MM.1S (cell line): ENCODE results near the gene SORCS2.

ENCODE experiments used
- DNase-seq: peaks from one replicate; pipeline ENCODE4 v3.0.0-alpha.2; 2015
- H2AFZ ChIP-seq: fragments of 300-600 bp; sonication (generic); 2 replicates; pipeline ENCODE4 v1.6.0; 2016; ENCODE audit warnings: antibody characterized with exemption, low read length
- H3F3A ChIP-seq: fragments of 300-600 bp; sonication (generic); 2 replicates; pipeline ENCODE4 v1.6.1; 2016; ENCODE audit warnings: mild to moderate bottlenecking, antibody characterized with exemption, low read length, moderate library complexity, mixed read lengths; ENCODE audit not compliant: insufficient read depth
- H3K27ac ChIP-seq: fragments of 300-600 bp; sonication (generic); 2 replicates; pipeline ENCODE4 v1.5.1; 2016; ENCODE audit warnings: mild to moderate bottlenecking, low read length
- H3K27me3 ChIP-seq: fragments of 300-600 bp; sonication (generic); replicated peaks from 2 replicates; pipeline ENCODE4 v1.6.0; 2016; ENCODE audit warnings: low read length; ENCODE audit not compliant: insufficient read depth
- H3K36me3 ChIP-seq: fragments of 300-600 bp; sonication (generic); replicated peaks from 2 replicates; pipeline ENCODE4 v1.6.1; 2016; ENCODE audit warnings: mild to moderate bottlenecking, low read length, mixed read lengths; ENCODE audit not compliant: insufficient read depth
- H3K4me1 ChIP-seq: fragments of 300-600 bp; sonication (generic); 2 replicates; pipeline ENCODE4 v1.6.1; 2016; ENCODE audit warnings: low read length, mixed read lengths
- H3K4me2 ChIP-seq: fragments of 300-600 bp; sonication (generic); 2 replicates; pipeline ENCODE4 v1.6.0; 2016; ENCODE audit warnings: low read depth, low read length
- H3K4me3 ChIP-seq: fragments of 300-600 bp; sonication (generic); 2 replicates; pipeline ENCODE4 v1.5.1; 2016; ENCODE audit warnings: low read length, mixed read lengths
- H3K79me2 ChIP-seq: fragments of 300-600 bp; sonication (generic); 2 replicates; pipeline ENCODE4 v1.6.1; 2016; ENCODE audit warnings: mixed run types, low read length, mixed read lengths
- H3K9ac ChIP-seq: fragments of 300-600 bp; sonication (generic); 2 replicates; pipeline ENCODE4 v1.6.1; 2016; ENCODE audit warnings: low read length, mixed read lengths
- H3K9me2 ChIP-seq: fragments of 300-600 bp; sonication (generic); replicated peaks from 2 replicates; pipeline ENCODE4 v1.6.1; 2016; ENCODE audit warnings: mild to moderate bottlenecking, low read length, mixed read lengths; ENCODE audit not compliant: insufficient read depth
- H3K9me3 ChIP-seq: fragments of 300-600 bp; sonication (generic); replicated peaks from 2 replicates; pipeline ENCODE4 v1.6.1; 2016; ENCODE audit warnings: mild to moderate bottlenecking, low read length, mixed read lengths; ENCODE audit not compliant: insufficient read depth
- H4K20me1 ChIP-seq: fragments of 300-600 bp; sonication (generic); 2 replicates; pipeline ENCODE4 v1.6.1; 2016; ENCODE audit warnings: mild to moderate bottlenecking, low read length, moderate library complexity, mixed read lengths; ENCODE audit not compliant: insufficient read depth
- EZH2 ChIP-seq: fragments of 300-600 bp; sonication (generic); optimal IDR thresholded peaks from 2 replicates; pipeline ENCODE3; 2017; ENCODE audit warnings: low read depth, mild to moderate bottlenecking, antibody characterized with exemption, low read length, mixed read lengths
- EZH2phosphoT487 ChIP-seq: fragments of 300-600 bp; sonication (generic); IDR thresholded peaks from 2 replicates; pipeline ENCODE4 v1.6.1; 2018; ENCODE audit warnings: antibody characterized with exemption, low read length
- TF ChIP-seq, protein P1 (sequence below): fragments of 300-600 bp; sonication (generic); IDR thresholded peaks from 2 replicates; pipeline ENCODE4 v1.5.1; 2016; ENCODE audit warnings: antibody characterized with exemption, low read length, mixed read lengths

Gene SORCS2

DNA sequence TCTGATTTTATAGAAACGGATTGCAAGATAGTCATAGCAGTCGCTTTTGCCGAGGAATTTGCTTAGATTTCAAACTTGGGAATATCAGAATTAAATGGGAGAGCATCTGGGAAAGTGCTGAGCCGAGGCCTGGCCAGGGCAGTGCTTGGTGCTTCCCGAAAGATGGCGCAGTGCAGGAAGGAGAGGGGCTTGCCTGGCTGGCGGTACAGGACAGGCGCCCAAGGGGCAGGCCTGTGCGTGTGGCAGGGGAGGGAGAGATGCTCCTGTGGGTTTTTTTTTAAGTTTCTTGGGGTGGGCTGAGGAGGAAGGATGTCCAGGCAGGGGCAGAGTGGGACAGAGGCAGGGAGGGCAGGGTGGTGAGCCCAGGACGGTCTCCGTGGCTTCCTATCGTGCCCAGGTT, 506.2 kb downstream of the SORCS2 start:
- H3K4me3 ChIP-seq, result no peak overlapping the region
- no peaks in the 10 kb centered on the region for H3K9me2 ChIP-seq
- no peaks in the 10 kb centered on the region for H3K9me3 ChIP-seq
- H3K27me3 ChIP-seq, result peaks cover 72% of the 10 kb centered on the region
- TF ChIP-seq EZH2 (no peak), EZH2phosphoT487 (no peak)
- TF ChIP-seq, protein P1, sequence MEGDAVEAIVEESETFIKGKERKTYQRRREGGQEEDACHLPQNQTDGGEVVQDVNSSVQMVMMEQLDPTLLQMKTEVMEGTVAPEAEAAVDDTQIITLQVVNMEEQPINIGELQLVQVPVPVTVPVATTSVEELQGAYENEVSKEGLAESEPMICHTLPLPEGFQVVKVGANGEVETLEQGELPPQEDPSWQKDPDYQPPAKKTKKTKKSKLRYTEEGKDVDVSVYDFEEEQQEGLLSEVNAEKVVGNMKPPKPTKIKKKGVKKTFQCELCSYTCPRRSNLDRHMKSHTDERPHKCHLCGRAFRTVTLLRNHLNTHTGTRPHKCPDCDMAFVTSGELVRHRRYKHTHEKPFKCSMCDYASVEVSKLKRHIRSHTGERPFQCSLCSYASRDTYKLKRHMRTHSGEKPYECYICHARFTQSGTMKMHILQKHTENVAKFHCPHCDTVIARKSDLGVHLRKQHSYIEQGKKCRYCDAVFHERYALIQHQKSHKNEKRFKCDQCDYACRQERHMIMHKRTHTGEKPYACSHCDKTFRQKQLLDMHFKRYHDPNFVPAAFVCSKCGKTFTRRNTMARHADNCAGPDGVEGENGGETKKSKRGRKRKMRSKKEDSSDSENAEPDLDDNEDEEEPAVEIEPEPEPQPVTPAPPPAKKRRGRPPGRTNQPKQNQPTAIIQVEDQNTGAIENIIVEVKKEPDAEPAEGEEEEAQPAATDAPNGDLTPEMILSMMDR, result no peak
- no peaks in the 10 kb centered on the region for H3K4me1 ChIP-seq
- H2AFZ ChIP-seq, result no peak overlapping the region
- H4K20me1 ChIP-seq, result no peaks in the 10 kb centered on the region
- H3K36me3 ChIP-seq, result no peaks in the 10 kb centered on the region
- no peak overlapping the region for H3K27ac ChIP-seq
- H3F3A ChIP-seq, result no peaks in the 10 kb centered on the region
- no peak overlapping the region for H3K4me2 ChIP-seq
- no peaks in the 10 kb centered on the region for H3K79me2 ChIP-seq
- no peak overlapping the region for H3K9ac ChIP-seq
- DNase-seq, result no peak

DNA sequence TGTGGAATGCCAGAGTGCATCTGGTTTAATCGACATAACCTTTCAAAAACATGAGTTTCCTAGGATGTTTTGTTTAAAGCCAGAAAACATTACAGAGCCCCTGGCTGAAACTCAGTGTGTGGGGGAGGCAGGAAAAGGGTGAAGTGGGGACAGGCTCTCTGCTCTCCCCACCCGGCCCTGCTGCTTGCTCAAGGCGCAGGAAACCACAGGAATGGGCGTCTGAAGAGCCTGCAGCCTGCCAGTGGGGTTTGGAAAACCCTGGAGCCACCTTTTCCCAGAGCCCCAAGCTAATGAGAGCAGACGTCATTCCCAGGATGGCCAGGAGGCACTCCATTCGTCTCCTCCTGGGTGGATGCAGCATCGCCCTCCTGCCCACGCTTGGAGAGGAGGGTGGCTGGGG, 506.7 kb downstream of the SORCS2 start:
- no peak for TF ChIP-seq EZH2phosphoT487
- TF ChIP-seq, protein P1, result no peak
- no peak for TF ChIP-seq EZH2
- Histone ChIP-seq H2AFZ (no peak overlapping the region), H3K79me2 (no peaks in the 10 kb centered on the region), H3F3A (no peaks in the 10 kb centered on the region), H3K9me3 (no peaks in the 10 kb centered on the region), H3K4me3 (no peak overlapping the region), H3K9me2 (no peaks in the 10 kb centered on the region), H3K9ac (no peak overlapping the region), H3K27me3 (peaks cover 73% of the 10 kb centered on the region), H3K4me2 (no peak overlapping the region), H3K4me1 (no peaks in the 10 kb centered on the region), H3K27ac (no peak overlapping the region), H3K36me3 (no peaks in the 10 kb centered on the region), H4K20me1 (no peaks in the 10 kb centered on the region)
- no peak for DNase-seq

DNA sequence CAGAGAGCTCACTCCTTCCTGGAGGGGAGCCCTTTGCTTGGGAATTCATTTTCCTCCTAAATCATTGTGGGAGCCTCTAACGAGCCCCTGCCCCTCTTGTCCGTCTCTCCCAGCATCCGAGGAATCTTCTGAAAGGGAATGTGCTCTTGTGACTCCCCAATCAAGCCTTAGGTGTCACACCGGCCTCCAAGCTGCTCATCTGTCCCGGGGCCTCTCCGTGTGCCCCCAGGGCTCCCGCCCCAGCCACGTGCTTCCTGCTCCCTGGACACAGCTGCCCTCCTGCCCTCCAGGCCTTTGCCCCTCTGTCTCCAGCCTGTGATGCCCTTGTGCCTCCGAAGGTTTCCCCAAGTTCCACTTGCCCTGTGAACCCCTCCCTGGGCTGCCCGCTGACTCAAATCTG, 507.5 kb downstream of the SORCS2 start:
- Histone ChIP-seq H3K9me2 (no peaks in the 10 kb centered on the region), H3F3A (no peaks in the 10 kb centered on the region), H2AFZ (no peak overlapping the region), H3K4me1 (no peaks in the 10 kb centered on the region), H3K4me2 (no peak overlapping the region), H3K9ac (no peak overlapping the region), H4K20me1 (no peaks in the 10 kb centered on the region), H3K79me2 (no peaks in the 10 kb centered on the region), H3K36me3 (no peaks in the 10 kb centered on the region), H3K27ac (no peak overlapping the region), H3K9me3 (no peaks in the 10 kb centered on the region), H3K27me3 (peaks cover 81% of the 10 kb centered on the region), H3K4me3 (no peak overlapping the region)
- DNase-seq, result no peak
- TF ChIP-seq, protein P1, result no peak
- TF ChIP-seq EZH2 (no peak), EZH2phosphoT487 (no peak)
